Gastrocnemius medialis (tissue), 4 donors: ENCODE results near the gene AGR3. TPM values are rescaled to one million over a fixed set of nuclear protein-coding genes. Genes with fewer than 3 reads are reported as not detected.

Source experiments
- ATAC-seq, 2 donors: fragments of 150-250 bp; one replicate each; pipeline ENCODE4 v1.9.1; 2016
- DNase-seq, 2 donors: peaks; one replicate each; pipeline ENCODE4 v3.0.0-alpha.2; 2019
- H3K27ac ChIP-seq, 4 donors: fragments of 200-600 bp; sonication (generic); 1 replicate in 1 of 4; 2 replicates in 3 of 4; pipeline ENCODE4 v1.5.1; 2016 to 2018; ENCODE audit warnings: mild to moderate bottlenecking in 2 of 4, moderate library complexity in 1 of 4
- H3K27me3 ChIP-seq, 3 donors: fragments of 200-600 bp; sonication (generic) in 2 of 3; 1 replicate in 1 of 3; 2 replicates in 2 of 3; pipeline versions ENCODE4 v1.5.1 to v1.6.0; 2016 to 2019; ENCODE audit warnings: mild to moderate bottlenecking in 1 of 3, moderate library complexity in 1 of 3
- H3K36me3 ChIP-seq, 2 donors: fragments of 200-600 bp; sonication (generic) in 1 of 2; one replicate each; pipeline ENCODE4 v1.5.1; 2017 to 2018
- H3K4me1 ChIP-seq, 2 donors: fragments of 200-600 bp; sonication (generic) in 1 of 2; one replicate each; pipeline ENCODE4 v1.5.1; 2016 to 2017; ENCODE audit warnings: mild to moderate bottlenecking in 2 of 2
- H3K4me3 ChIP-seq, 4 donors: fragments of 200-600 bp; sonication (generic) in 3 of 4; 1 replicate in 1 of 4; 2 replicates in 3 of 4; pipeline ENCODE4 v1.5.1; 2016 to 2019; ENCODE audit warnings: mild to moderate bottlenecking in 2 of 4
- H3K9me3 ChIP-seq, 3 donors: fragments of 200-600 bp; sonication (generic) in 2 of 3; 1 replicate in 1 of 3; 2 replicates in 2 of 3; pipeline ENCODE4 v1.5.1; 2016 to 2019
- POLR2A ChIP-seq, 2 donors: fragments of 450-650 bp; IDR thresholded peaks; one replicate each; pipeline ENCODE4 v1.6.1; 2017; ENCODE audit warnings: antibody characterized with exemption in 2 of 2, mild to moderate bottlenecking in 2 of 2, moderate library complexity in 2 of 2
- in situ Hi-C, 4 donors: fragments of 200-750 bp; cut with MboI; loops; one replicate each; pipeline versions ENCODE4 v1.15.0 to v1.8.0; 2017; ENCODE audit warnings: low sequenced_read_pairs in 4 of 4
- intact Hi-C: fragments of 100-400 bp; cut with DNase I; formaldehyde crosslinking; loops from one replicate; pipeline ENCODE4 v1.15.1; 2023; ENCODE audit warnings: low total_unique reads
- total RNA-seq, 4 donors: library from RNA; depleted of rRNA; stranded (reverse); fragments of >200 nt; gene quantifications; one replicate each; pipeline versions ENCODE4 v1.1.0 to v1.2.3, GENCODE V29; 2016
- TF ChIP-seq, protein P1 (sequence below), 5 experiments: fragments of 450-650 bp in 3 of 5; fragments of 200-600 bp in 2 of 5; sonication (generic) in 2 of 5; IDR thresholded peaks in 4 of 5; conservative IDR thresholded peaks in 1 of 5; 1 replicate in 4 of 5; 2 replicates in 1 of 5; pipeline ENCODE4 v1.5.1; 2016 to 2019; ENCODE audit warnings: antibody characterized with exemption in 5 of 5, mild to moderate bottlenecking in 3 of 5, moderate library complexity in 3 of 5

AGR3 gene
- total RNA-seq, 4 donors from 2014 or later: not detected

DNA sequence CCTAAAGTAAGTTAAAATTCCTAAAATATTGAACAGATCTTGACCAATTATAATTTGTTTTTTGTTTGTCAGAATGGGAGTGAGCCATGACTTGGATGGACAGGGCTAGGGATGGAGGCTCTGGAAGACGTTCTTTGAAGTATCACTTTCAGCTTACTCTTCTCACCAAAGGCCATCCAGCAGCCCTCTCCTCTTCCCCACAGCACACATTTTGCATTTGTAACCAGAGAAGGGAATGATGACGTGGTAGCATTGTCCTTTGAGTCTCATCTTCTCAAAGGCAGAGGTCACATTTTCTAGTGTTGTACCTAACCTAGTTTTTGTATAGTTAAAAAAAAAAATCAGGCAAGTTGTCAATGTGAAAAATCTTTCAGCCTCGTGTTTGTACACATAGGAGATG lies 43.8 kb upstream of the AGR3 start:
- Histone ChIP-seq H3K36me3 (no peaks in the 10 kb centered on the region), H3K27me3 (no peaks in the 10 kb centered on the region), H3K27ac (no peak overlapping the region), H3K4me1 (no peaks in the 10 kb centered on the region), H3K9me3 (no peaks in the 10 kb centered on the region), H3K4me3 (no peak overlapping the region)
- in situ Hi-C loops (no loop called here), intact Hi-C loops (no loop called here)
- no peak for ATAC-seq
- no peak for DNase-seq
- TF ChIP-seq POLR2A (IDR thresholded peaks at IDR 0.05): no peak
- TF ChIP-seq, protein P1, sequence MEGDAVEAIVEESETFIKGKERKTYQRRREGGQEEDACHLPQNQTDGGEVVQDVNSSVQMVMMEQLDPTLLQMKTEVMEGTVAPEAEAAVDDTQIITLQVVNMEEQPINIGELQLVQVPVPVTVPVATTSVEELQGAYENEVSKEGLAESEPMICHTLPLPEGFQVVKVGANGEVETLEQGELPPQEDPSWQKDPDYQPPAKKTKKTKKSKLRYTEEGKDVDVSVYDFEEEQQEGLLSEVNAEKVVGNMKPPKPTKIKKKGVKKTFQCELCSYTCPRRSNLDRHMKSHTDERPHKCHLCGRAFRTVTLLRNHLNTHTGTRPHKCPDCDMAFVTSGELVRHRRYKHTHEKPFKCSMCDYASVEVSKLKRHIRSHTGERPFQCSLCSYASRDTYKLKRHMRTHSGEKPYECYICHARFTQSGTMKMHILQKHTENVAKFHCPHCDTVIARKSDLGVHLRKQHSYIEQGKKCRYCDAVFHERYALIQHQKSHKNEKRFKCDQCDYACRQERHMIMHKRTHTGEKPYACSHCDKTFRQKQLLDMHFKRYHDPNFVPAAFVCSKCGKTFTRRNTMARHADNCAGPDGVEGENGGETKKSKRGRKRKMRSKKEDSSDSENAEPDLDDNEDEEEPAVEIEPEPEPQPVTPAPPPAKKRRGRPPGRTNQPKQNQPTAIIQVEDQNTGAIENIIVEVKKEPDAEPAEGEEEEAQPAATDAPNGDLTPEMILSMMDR (IDR thresholded peaks at IDR 0.05 in 4 of 5, conservative IDR thresholded peaks at IDR 0.05 in 1 of 5): no peak

DNA sequence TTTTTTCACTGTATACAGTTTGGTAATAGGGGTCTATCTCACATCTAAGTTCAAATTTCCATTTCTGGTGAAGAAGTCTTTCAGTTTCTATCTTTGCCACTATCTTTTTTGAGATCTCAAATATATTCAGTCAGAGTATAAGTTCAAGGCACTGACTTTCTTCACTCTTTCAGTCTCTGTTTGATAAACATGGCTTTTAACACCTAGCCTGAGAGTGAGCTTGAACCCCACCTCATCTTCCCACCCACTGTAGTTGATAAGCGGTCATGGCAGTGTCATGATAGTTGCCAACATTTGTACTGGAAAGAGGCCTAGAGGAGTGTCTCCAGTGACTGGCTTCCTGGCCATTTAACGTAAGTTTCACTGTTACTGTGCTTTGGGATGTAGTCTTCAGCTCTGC lies 41.2 kb upstream of the AGR3 start:
- H3K36me3 ChIP-seq: no peaks in the 10 kb centered on the region
- no peak overlapping the region for H3K27ac ChIP-seq
- ATAC-seq (no peak), DNase-seq (no peak)
- no peaks in the 10 kb centered on the region for H3K4me1 ChIP-seq
- in situ Hi-C loops: loop anchor here in 3 of 4 donors (25.0 kb wide), 4 partner anchors 236 to 511 kb away; partner anchors contain the start of gene CRPPA (in 1 of the 3)
- H3K9me3 ChIP-seq: no peaks in the 10 kb centered on the region
- H3K27me3 ChIP-seq: no peaks in the 10 kb centered on the region
- intact Hi-C loops: no loop called here
- H3K4me3 ChIP-seq: no peak overlapping the region
- TF ChIP-seq, protein P1 (IDR thresholded peaks at IDR 0.05 in 4 of 5, conservative IDR thresholded peaks at IDR 0.05 in 1 of 5): no peak
- no peak for TF ChIP-seq POLR2A (IDR thresholded peaks at IDR 0.05)

- no peaks in the 10 kb centered on the region for H3K4me1 ChIP-seq
- TF ChIP-seq, protein P1 (IDR thresholded peaks at IDR 0.05 in 4 of 5, conservative IDR thresholded peaks at IDR 0.05 in 1 of 5): no peak
- TF ChIP-seq POLR2A (IDR thresholded peaks at IDR 0.05): no peak
- H3K27me3 ChIP-seq: no peaks in the 10 kb centered on the region
- H3K9me3 ChIP-seq: no peaks in the 10 kb centered on the region
- H3K4me3 ChIP-seq: no peak overlapping the region
- H3K27ac ChIP-seq: no peak overlapping the region
- in situ Hi-C loops (loop anchor here in 3 of 4 donors (25.0 kb wide), 4 partner anchors 234 to 509 kb away; partner anchors contain the start of gene CRPPA (in 1 of the 3)), intact Hi-C loops (no loop called here)
- no peak for DNase-seq
- ATAC-seq: no peak
- H3K36me3 ChIP-seq: no peaks in the 10 kb centered on the region
Measured at GRCh38 chr7:16921644-16922257, 40.0 kb upstream of the AGR3 start.

- in situ Hi-C loops: loop anchor here in 3 of 4 donors (25.0 kb wide), 4 partner anchors 234 to 509 kb away; partner anchors contain the start of gene CRPPA (in 1 of the 3)
- no peak overlapping the region for H3K27ac ChIP-seq
- intact Hi-C loops: no loop called here
- H3K36me3 ChIP-seq: no peaks in the 10 kb centered on the region
- H3K27me3 ChIP-seq: no peaks in the 10 kb centered on the region
- DNase-seq (no peak), ATAC-seq (no peak)
- no peaks in the 10 kb centered on the region for H3K9me3 ChIP-seq
- TF ChIP-seq POLR2A (IDR thresholded peaks at IDR 0.05): no peak
- TF ChIP-seq, protein P1 (IDR thresholded peaks at IDR 0.05 in 4 of 5, conservative IDR thresholded peaks at IDR 0.05 in 1 of 5): no peak
- H3K4me3 ChIP-seq: no peak overlapping the region
- H3K4me1 ChIP-seq: no peaks in the 10 kb centered on the region
Measured at GRCh38 chr7:16921151-16921550, 39.4 kb upstream of the AGR3 start.
